ENCODE results near the gene AKNA. TPM values are rescaled to one million over a fixed set of nuclear protein-coding genes. Genes with fewer than 3 reads are reported as not detected.

AKNA gene
- total RNA-seq, 1 experiment from 2014 or later, result 2.9 TPM

GRCh38 chr9:114284316-114285060 is 103.3 kb downstream of the AKNA start:
- DNase-seq (ENCODE audit: low read depth), result no peak

Other genes with a start within 250 kb of the AKNA start
- 2.8 and 4.7 TPM in 2 replicates for gene COL27A1, start 232.4 kb downstream of the AKNA start, total RNA-seq (2014; rRNA removed; shearing (Covaris generic))
- not detected in 2 replicates for gene ORM1, start 64.9 kb downstream of the AKNA start, total RNA-seq (2014; rRNA removed; shearing (Covaris generic))
- gene ORM2, start 58.1 kb downstream of the AKNA start, total RNA-seq (2014; rRNA removed; shearing (Covaris generic)), result not detected in 2 replicates
- 1.4 and 1.7 TPM in 2 replicates for gene WHRN, start 117.5 kb upstream of the AKNA start, total RNA-seq (2014; rRNA removed; shearing (Covaris generic))
- 98.8 and 114 TPM in 2 replicates for gene ATP6V1G1, start 199.8 kb upstream of the AKNA start, total RNA-seq (2014; rRNA removed; shearing (Covaris generic))
- 2.2 and 2.4 TPM in 2 replicates for gene TMEM268, start 223.3 kb upstream of the AKNA start, total RNA-seq (2014; rRNA removed; shearing (Covaris generic))